AG09319 (cell line): ENCODE data around the gene RFX8.

Experiments
- DNase-seq: peaks from one replicate; pipeline ENCODE4 v3.0.0-alpha.2; 2010; ENCODE audit warnings: low read depth; ENCODE audit errors: extremely low read depth
- CTCF ChIP-seq: IDR thresholded peaks from 2 replicates; pipeline ENCODE4 v1.5.1; 2011; ENCODE audit warnings: low read depth, mild to moderate bottlenecking, inconsistent platforms, low read length, moderate library complexity

Gene RFX8

DNA sequence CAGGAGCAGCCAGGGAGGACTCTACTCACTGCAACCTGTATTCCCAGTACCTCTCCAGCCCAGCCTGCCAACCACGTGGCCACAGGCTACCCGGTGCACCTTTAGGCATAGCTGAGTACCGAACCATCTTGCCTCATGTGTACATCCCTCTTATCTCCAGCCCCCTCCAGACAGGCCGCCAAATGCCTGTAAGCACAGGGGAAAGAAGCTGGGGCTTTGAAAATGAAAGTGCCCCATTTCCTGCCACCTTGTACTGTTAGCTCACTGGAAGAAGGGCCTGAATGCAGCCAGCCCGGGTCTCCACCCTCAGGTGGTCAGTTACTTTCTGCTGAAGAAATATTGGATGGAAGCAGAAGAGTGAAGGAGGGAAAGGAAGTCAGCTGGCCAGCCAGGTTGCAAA, 27.2 kb upstream of the RFX8 start:
- no peak for DNase-seq
- TF ChIP-seq CTCF: no peak

GRCh38 chr2:101501443-101501842, 26.5 kb upstream of the RFX8 start:
- no peak for DNase-seq
- TF ChIP-seq CTCF: no peak

DNA sequence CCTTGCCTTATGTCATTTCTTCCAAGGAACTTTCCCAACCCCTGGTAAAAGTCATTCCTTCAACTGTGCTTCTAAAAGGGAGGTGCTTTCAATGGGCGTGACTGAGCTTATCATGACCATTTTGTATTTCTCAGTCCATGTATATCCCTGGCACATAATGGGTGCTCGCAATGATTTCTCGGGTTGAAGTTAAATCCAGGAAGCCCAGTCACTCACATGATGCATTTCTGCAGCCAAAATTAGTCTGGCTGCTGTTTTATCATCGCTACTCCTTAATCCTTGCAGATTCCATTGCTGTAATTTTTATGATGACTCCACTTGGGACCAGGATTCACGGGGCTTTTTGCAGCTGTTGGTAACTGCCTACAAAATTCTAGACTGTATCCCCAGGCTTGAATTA, 25.9 kb upstream of the RFX8 start:
- no peak for TF ChIP-seq CTCF
- DNase-seq: no peak

- no peak for TF ChIP-seq CTCF
- no peak for DNase-seq
These were observed 25.3 kb upstream of the RFX8 start for GRCh38 chr2:101500180-101500579.

DNA sequence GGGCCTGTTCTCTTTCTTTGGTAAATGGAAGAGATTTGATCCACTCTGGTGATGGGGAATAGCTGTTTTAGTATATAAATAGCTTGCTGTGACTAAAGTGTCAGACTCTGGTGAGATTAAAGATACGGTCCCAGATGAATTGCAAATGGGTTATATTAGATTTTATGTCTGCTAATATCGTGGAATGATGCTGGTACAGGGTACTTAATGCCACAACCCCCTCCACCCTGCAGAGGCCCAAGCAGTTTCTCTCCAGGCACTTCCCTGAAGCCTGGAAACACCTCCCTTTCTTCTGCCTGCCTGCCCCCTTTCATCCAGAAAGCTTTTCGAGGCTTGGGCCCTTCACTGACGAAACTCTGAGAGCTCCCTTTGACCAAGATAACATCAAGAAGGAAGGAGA, 21.4 kb upstream of the RFX8 start:
- no peak for DNase-seq
- TF ChIP-seq CTCF: no peak

- no peak for DNase-seq
- no peak for TF ChIP-seq CTCF
These were observed 18.1 kb upstream of the RFX8 start for GRCh38 chr2:101492936-101493473.

DNA sequence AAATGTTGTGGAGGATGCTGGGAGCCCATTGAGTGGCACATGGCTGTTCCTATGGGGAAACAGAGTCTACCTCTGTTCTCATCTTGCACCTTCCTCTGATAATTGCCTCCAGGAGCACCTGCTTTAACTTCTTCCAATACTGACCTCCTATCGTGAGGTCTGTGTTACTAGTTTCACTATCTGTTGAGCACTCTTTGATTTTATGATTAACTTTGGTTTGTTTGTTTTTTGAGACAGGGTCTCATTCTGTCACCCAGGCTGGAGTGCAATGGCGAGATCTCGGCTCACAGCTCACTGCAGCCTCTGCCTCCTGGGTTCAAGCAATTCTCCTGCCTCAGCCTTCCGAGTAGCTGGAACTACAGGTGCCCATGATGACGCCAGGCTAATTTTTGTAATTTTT, 12.1 kb upstream of the RFX8 start:
- no peak for TF ChIP-seq CTCF
- no peak for DNase-seq
